Gastrocnemius medialis (tissue), 4 donors: Measurements from ENCODE around the gene MAPK1. TPM values are rescaled to one million over a fixed set of nuclear protein-coding genes. Genes with fewer than 3 reads are reported as not detected.

Experiments
- ATAC-seq, 2 donors: fragments of 150-250 bp; one replicate each; pipeline ENCODE4 v1.9.1; 2016
- DNase-seq, 2 donors: peaks; one replicate each; pipeline ENCODE4 v3.0.0-alpha.2; 2019
- H3K27ac ChIP-seq, 4 donors: fragments of 200-600 bp; sonication (generic); 1 replicate in 1 of 4; 2 replicates in 3 of 4; pipeline ENCODE4 v1.5.1; 2016 to 2018; ENCODE audit warnings: mild to moderate bottlenecking in 2 of 4, moderate library complexity in 1 of 4
- H3K27me3 ChIP-seq, 3 donors: fragments of 200-600 bp; sonication (generic) in 2 of 3; 1 replicate in 1 of 3; 2 replicates in 2 of 3; pipeline versions ENCODE4 v1.5.1 to v1.6.0; 2016 to 2019; ENCODE audit warnings: mild to moderate bottlenecking in 1 of 3, moderate library complexity in 1 of 3
- H3K36me3 ChIP-seq, 2 donors: fragments of 200-600 bp; sonication (generic) in 1 of 2; one replicate each; pipeline ENCODE4 v1.5.1; 2017 to 2018
- H3K4me1 ChIP-seq, 2 donors: fragments of 200-600 bp; sonication (generic) in 1 of 2; one replicate each; pipeline ENCODE4 v1.5.1; 2016 to 2017; ENCODE audit warnings: mild to moderate bottlenecking in 2 of 2
- H3K4me3 ChIP-seq, 4 donors: fragments of 200-600 bp; sonication (generic) in 3 of 4; 1 replicate in 1 of 4; 2 replicates in 3 of 4; pipeline ENCODE4 v1.5.1; 2016 to 2019; ENCODE audit warnings: mild to moderate bottlenecking in 2 of 4
- H3K9me3 ChIP-seq, 3 donors: fragments of 200-600 bp; sonication (generic) in 2 of 3; 1 replicate in 1 of 3; 2 replicates in 2 of 3; pipeline ENCODE4 v1.5.1; 2016 to 2019
- POLR2A ChIP-seq, 2 donors: fragments of 450-650 bp; IDR thresholded peaks; one replicate each; pipeline ENCODE4 v1.6.1; 2017; ENCODE audit warnings: antibody characterized with exemption in 2 of 2, mild to moderate bottlenecking in 2 of 2, moderate library complexity in 2 of 2
- in situ Hi-C, 4 donors: fragments of 200-750 bp; cut with MboI; loops; one replicate each; pipeline versions ENCODE4 v1.15.0 to v1.8.0; 2017; ENCODE audit warnings: low sequenced_read_pairs in 4 of 4
- intact Hi-C: fragments of 100-400 bp; cut with DNase I; formaldehyde crosslinking; loops from one replicate; pipeline ENCODE4 v1.15.1; 2023; ENCODE audit warnings: low total_unique reads
- total RNA-seq, 4 donors: library from RNA; depleted of rRNA; stranded (reverse); fragments of >200 nt; gene quantifications; one replicate each; pipeline versions ENCODE4 v1.1.0 to v1.2.3, GENCODE V29; 2016
- TF ChIP-seq, protein P1 (sequence below), 5 experiments: fragments of 450-650 bp in 3 of 5; fragments of 200-600 bp in 2 of 5; sonication (generic) in 2 of 5; IDR thresholded peaks in 4 of 5; conservative IDR thresholded peaks in 1 of 5; 1 replicate in 4 of 5; 2 replicates in 1 of 5; pipeline ENCODE4 v1.5.1; 2016 to 2019; ENCODE audit warnings: antibody characterized with exemption in 5 of 5, mild to moderate bottlenecking in 3 of 5, moderate library complexity in 3 of 5

The MAPK1 gene
- total RNA-seq, 4 donors from 2014 or later: 39.8 to 79.5 (median 57.2) TPM

DNA sequence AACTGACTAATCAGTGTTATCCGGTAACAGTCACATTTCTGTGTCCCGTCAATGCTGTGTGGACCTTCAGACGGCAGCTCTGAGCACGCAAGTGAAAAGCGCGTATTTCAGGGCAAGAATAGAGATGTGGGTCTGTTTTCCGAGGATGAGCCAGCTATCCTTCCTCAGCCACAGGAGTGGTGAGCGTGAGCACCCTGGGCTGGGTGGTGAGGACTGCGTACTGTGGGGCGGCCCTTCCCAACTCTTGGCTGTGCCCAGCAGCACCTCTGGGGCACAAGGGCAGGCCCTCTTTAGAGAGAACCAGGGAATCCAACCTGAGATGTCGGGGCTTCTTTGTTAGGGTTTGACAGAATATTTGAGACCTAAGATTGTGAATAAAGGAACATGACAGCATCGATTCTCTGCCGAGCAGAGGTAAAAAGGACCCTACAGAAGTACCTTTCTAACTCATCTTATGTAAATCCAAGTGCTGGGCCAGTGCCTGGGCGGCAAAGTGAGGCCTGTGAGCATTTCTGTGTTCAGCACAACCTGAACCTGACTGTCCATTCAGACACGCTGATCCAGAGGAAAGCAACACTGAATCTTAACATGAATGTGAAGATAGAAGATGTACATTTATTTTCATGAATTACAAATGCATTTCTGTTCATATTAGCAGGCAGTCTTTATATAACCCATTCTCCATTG is 105.3 kb downstream of the MAPK1 start:
- Histone ChIP-seq H3K27ac (no peak overlapping the region), H3K4me3 (no peak overlapping the region), H3K4me1 (no peaks in the 10 kb centered on the region), H3K36me3 (peaks cover 0 to 55% of the 10 kb centered on the region in 2 donors), H3K9me3 (no peaks in the 10 kb centered on the region), H3K27me3 (no peaks in the 10 kb centered on the region)
- in situ Hi-C loops: no loop called here
- intact Hi-C loops: no loop called here
- ATAC-seq: no peak
- DNase-seq: no peak
- TF ChIP-seq, protein P1, sequence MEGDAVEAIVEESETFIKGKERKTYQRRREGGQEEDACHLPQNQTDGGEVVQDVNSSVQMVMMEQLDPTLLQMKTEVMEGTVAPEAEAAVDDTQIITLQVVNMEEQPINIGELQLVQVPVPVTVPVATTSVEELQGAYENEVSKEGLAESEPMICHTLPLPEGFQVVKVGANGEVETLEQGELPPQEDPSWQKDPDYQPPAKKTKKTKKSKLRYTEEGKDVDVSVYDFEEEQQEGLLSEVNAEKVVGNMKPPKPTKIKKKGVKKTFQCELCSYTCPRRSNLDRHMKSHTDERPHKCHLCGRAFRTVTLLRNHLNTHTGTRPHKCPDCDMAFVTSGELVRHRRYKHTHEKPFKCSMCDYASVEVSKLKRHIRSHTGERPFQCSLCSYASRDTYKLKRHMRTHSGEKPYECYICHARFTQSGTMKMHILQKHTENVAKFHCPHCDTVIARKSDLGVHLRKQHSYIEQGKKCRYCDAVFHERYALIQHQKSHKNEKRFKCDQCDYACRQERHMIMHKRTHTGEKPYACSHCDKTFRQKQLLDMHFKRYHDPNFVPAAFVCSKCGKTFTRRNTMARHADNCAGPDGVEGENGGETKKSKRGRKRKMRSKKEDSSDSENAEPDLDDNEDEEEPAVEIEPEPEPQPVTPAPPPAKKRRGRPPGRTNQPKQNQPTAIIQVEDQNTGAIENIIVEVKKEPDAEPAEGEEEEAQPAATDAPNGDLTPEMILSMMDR (IDR thresholded peaks at IDR 0.05 in 4 of 5, conservative IDR thresholded peaks at IDR 0.05 in 1 of 5): no peak
- no peak for TF ChIP-seq POLR2A (IDR thresholded peaks at IDR 0.05)

GRCh38 chr22:21761086-21761485 is 106.4 kb downstream of the MAPK1 start:
- intact Hi-C loops: no loop called here
- TF ChIP-seq, protein P1 (IDR thresholded peaks at IDR 0.05 in 4 of 5, conservative IDR thresholded peaks at IDR 0.05 in 1 of 5): no peak
- no peak for TF ChIP-seq POLR2A (IDR thresholded peaks at IDR 0.05)
- Histone ChIP-seq H3K27me3 (no peaks in the 10 kb centered on the region), H3K9me3 (no peaks in the 10 kb centered on the region), H3K36me3 (peaks cover 0 to 45% of the 10 kb centered on the region in 2 donors), H3K4me3 (no peak overlapping the region), H3K27ac (no peak overlapping the region), H3K4me1 (no peaks in the 10 kb centered on the region)
- in situ Hi-C loops: no loop called here
- DNase-seq (no peak), ATAC-seq (no peak)

DNA sequence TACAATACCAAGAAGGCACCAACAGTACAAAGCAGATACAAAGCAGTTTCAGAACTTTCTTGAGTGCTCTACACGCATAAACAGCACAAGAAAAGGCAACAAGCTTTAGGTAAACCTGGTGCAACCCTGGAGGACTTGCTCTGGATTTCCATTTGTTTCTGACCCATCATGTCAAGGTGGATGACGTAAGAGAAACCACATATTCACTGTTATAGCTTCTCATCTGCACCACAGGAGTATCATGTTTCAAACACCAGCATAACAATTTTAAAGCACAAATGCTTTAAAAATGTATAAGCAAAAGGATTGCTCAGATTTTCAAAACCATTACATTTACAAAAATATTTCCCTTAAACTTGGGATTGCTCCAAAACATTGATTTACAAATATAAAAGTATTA is 106.8 kb downstream of the MAPK1 start:
- in situ Hi-C loops (no loop called here), intact Hi-C loops (no loop called here)
- no peak overlapping the region for H3K27ac ChIP-seq
- peaks cover 0 to under 1% of the 10 kb centered on the region in 2 donors for H3K4me1 ChIP-seq
- no peaks in the 10 kb centered on the region for H3K27me3 ChIP-seq
- DNase-seq: no peak
- no peak for TF ChIP-seq POLR2A (IDR thresholded peaks at IDR 0.05)
- TF ChIP-seq, protein P1 (IDR thresholded peaks at IDR 0.05 in 4 of 5, conservative IDR thresholded peaks at IDR 0.05 in 1 of 5): no peak
- H3K4me3 ChIP-seq: no peak overlapping the region
- H3K36me3 ChIP-seq: peaks cover 0 to 41% of the 10 kb centered on the region in 2 donors
- no peak for ATAC-seq
- no peaks in the 10 kb centered on the region for H3K9me3 ChIP-seq

DNA sequence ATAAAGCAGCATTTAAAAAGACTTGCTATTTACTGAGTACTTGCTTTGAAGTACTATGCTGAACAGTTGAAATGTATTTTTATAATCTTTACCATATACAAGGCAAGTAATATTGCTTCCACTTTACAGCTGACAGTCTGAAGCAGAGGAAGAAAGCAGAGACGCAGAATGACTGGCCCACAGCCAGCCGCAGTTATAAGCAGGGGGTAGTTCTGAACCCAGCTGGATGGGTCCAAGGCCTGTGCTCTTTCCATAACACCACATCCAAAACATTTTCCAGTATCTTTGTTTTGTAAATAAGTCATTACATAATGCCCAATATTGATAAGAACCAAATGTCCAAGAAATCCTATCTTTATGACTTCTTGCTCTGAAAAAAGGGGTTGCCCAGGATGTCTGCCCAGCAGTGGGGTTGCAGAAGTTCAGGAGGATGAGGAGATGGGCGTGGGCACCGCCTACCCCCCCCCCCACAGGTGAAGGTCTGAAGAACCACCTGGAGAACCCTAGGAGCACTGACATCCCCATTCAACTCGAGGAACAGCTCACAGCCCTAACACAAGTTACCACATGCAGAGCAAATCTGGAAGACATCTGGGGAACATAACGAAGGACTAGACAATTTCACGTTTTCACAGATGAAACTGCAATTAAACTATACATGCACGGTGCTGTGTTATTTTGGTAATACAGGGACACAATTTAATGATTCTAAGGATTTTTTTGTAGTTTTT is 107.6 kb downstream of the MAPK1 start:
- Histone ChIP-seq H3K4me1 (peaks cover 0 to 6% of the 10 kb centered on the region in 2 donors), H3K27ac (no peak overlapping the region), H3K36me3 (peaks cover 0 to 33% of the 10 kb centered on the region in 2 donors), H3K9me3 (no peaks in the 10 kb centered on the region), H3K27me3 (no peaks in the 10 kb centered on the region), H3K4me3 (no peak overlapping the region)
- no peak for TF ChIP-seq POLR2A (IDR thresholded peaks at IDR 0.05)
- TF ChIP-seq, protein P1 (IDR thresholded peaks at IDR 0.05 in 4 of 5, conservative IDR thresholded peaks at IDR 0.05 in 1 of 5): no peak
- DNase-seq (no peak), ATAC-seq (no peak)
- intact Hi-C loops (no loop called here), in situ Hi-C loops (no loop called here)
